Caco-2 (cell line): Measurements from ENCODE around the gene CHKA. TPM values are rescaled to one million over a fixed set of nuclear protein-coding genes. Genes with fewer than 3 reads are reported as not detected.

Source experiments
- BruUV-seq: library from RNA; stranded (reverse); fragments of 400-500 nt; replicated peaks from 2 replicates; lab custom pipeline; 2021; lab: Mats Ljungman, UMichigan
- CTCF ChIA-PET: fragments of 300-600 bp; sonication (Branson Sonifier 250); formaldehyde crosslinking; loops from one replicate; lab custom pipeline; 2022; ENCODE audit warnings: antibody characterized with exemption; lab: Charles Lee
- POLR2A ChIA-PET: fragments of 300-600 bp; sonication (Branson Sonifier 250); formaldehyde crosslinking; loops from one replicate; lab custom pipeline; 2022; ENCODE audit warnings: antibody characterized with exemption; lab: Charles Lee
- DNase-seq, 2 experiments: peaks; one replicate each; pipeline versions ENCODE4 v3.0.0 to v3.0.0-alpha.2; 2020 to 2022
- H3K27me3 ChIP-seq: replicated peaks from 2 replicates; pipeline ENCODE4 v1.6.0; 2011; ENCODE audit warnings: low read length; ENCODE audit not compliant: control insufficient read depth, insufficient read depth
- H3K36me3 ChIP-seq: 2 replicates; pipeline ENCODE4 v1.5.1; 2011; ENCODE audit warnings: low read length; ENCODE audit not compliant: control insufficient read depth, insufficient read depth
- H3K4me1 ChIP-seq: fragments of 250-450 bp; sonication (Bioruptor Pico); 2 replicates; pipeline ENCODE4 v1.5.1; 2020; ENCODE audit warnings: mild to moderate bottlenecking
- H3K4me3 ChIP-seq: 2 replicates; pipeline ENCODE4 v1.5.1; 2011; ENCODE audit warnings: low read depth, mild to moderate bottlenecking, control low read depth, low read length
- H3K9me3 ChIP-seq: fragments of 250-450 bp; sonication (Bioruptor Pico); 2 replicates; pipeline ENCODE4 v1.5.1; 2020; ENCODE audit warnings: mild to moderate bottlenecking, moderate library complexity
- H3K27ac Mint-ChIP-seq: one replicate; pipeline ENCODE4 v1.8.0; 2022; ENCODE audit warnings: mixed read lengths; ENCODE audit not compliant: unreplicated experiment
- H3K27me3 Mint-ChIP-seq: one replicate; pipeline ENCODE4 v1.8.0; 2022; ENCODE audit warnings: mixed read lengths; ENCODE audit not compliant: insufficient read depth, unreplicated experiment
- H3K36me3 Mint-ChIP-seq: one replicate; pipeline ENCODE4 v1.8.0; 2022; ENCODE audit warnings: mild to moderate bottlenecking, mixed read lengths; ENCODE audit not compliant: insufficient read depth, unreplicated experiment
- H3K4me1 Mint-ChIP-seq: one replicate; pipeline ENCODE4 v1.8.0; 2022; ENCODE audit warnings: low read depth, mixed read lengths; ENCODE audit not compliant: unreplicated experiment
- H3K4me3 Mint-ChIP-seq: one replicate; pipeline ENCODE4 v1.8.0; 2022; ENCODE audit warnings: mild to moderate bottlenecking, moderate library complexity, mixed read lengths; ENCODE audit not compliant: unreplicated experiment
- H3K9me3 Mint-ChIP-seq: one replicate; pipeline ENCODE4 v1.8.0; 2022; ENCODE audit warnings: mixed read lengths; ENCODE audit not compliant: unreplicated experiment
- intact Hi-C: fragments of 100-400 bp; cut with micrococcal nuclease; formaldehyde crosslinking; loops from one replicate; pipeline ENCODE4 v1.10.0; 2022; ENCODE audit not compliant: unreplicated experiment
- total RNA-seq: library from RNA; stranded (reverse); gene quantifications from 2 replicates; pipeline ENCODE4 v1.2.3, GENCODE V29; 2022
- TF ChIP-seq, protein P1 (sequence below), 2 experiments: fragments of 200-600 bp in 1 of 2; IDR thresholded peaks; 1 replicate in 1 of 2; 2 replicates in 1 of 2; pipeline versions ENCODE4 v1.5.1 to v1.8.0; 2011 to 2022; ENCODE audit warnings: antibody characterized with exemption in 1 of 2, control low read depth in 1 of 2, inconsistent platforms in 1 of 2, low read depth in 1 of 2, low read length in 1 of 2, mild to moderate bottlenecking in 1 of 2, moderate library complexity in 1 of 2; ENCODE audit not compliant: insufficient read depth in 1 of 2, severe bottlenecking in 1 of 2, unreplicated experiment in 1 of 2

Gene CHKA
- total RNA-seq, 1 experiment from 2014 or later: 169 TPM

DNA sequence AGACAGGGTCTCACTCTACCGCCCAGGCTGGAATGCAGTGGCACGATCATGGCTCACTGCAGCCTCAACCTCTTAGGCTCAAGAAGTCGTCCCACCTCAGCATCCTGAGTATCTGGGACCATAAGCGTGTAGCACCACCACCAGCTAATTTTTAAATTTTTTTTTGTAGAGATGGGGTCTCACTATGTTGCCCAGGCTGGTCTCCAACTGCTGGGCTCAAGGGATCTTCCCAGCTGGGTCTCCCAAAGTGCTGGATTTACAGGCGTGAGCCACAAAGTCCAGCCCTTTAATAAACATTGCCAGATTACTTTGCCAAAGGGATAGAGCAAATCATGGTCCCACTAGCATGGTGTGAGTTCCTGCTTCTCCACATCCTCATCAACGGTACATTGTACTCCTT, 46.3 kb upstream of the CHKA start:
- H3K4me1 Mint-ChIP-seq: peaks cover 5% of the 10 kb centered on the region
- no peak overlapping the region for H3K27ac Mint-ChIP-seq
- H3K4me3 Mint-ChIP-seq: no peak overlapping the region
- peaks cover 82% of the 10 kb centered on the region for H3K36me3 Mint-ChIP-seq
- POLR2A ChIA-PET: interaction anchor here (0.5 kb wide), 1 partner anchor 15 kb away, joined by 3 read pairs; no protein-coding TSS in a partner anchor
- no peak for DNase-seq
- no peaks in the 10 kb centered on the region for H3K9me3 ChIP-seq
- H3K27me3 Mint-ChIP-seq: no peaks in the 10 kb centered on the region
- no peak overlapping the region for H3K4me3 ChIP-seq
- no TSS peak for BruUV-seq
- peaks cover 14% of the 10 kb centered on the region for H3K4me1 ChIP-seq
- no peaks in the 10 kb centered on the region for H3K9me3 Mint-ChIP-seq
- H3K36me3 ChIP-seq: peaks cover 19% of the 10 kb centered on the region
- intact Hi-C loops: loop anchor here (5.0 kb wide), 1 partner anchor 60 kb away; no protein-coding TSS in a partner anchor
- CTCF ChIA-PET: interaction anchor here (0.7 kb wide), 2 partner anchors 61 to 255 kb away, joined by 3 read pairs; no protein-coding TSS in a partner anchor
- TF ChIP-seq, protein P1, sequence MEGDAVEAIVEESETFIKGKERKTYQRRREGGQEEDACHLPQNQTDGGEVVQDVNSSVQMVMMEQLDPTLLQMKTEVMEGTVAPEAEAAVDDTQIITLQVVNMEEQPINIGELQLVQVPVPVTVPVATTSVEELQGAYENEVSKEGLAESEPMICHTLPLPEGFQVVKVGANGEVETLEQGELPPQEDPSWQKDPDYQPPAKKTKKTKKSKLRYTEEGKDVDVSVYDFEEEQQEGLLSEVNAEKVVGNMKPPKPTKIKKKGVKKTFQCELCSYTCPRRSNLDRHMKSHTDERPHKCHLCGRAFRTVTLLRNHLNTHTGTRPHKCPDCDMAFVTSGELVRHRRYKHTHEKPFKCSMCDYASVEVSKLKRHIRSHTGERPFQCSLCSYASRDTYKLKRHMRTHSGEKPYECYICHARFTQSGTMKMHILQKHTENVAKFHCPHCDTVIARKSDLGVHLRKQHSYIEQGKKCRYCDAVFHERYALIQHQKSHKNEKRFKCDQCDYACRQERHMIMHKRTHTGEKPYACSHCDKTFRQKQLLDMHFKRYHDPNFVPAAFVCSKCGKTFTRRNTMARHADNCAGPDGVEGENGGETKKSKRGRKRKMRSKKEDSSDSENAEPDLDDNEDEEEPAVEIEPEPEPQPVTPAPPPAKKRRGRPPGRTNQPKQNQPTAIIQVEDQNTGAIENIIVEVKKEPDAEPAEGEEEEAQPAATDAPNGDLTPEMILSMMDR (IDR thresholded peaks at IDR 0.05; ENCODE audit: insufficient read depth in 1 of 2, low read depth in 1 of 2, low read length in 1 of 2, severe bottlenecking in 1 of 2, unreplicated experiment in 1 of 2): no peak
- no peaks in the 10 kb centered on the region for H3K27me3 ChIP-seq

DNA sequence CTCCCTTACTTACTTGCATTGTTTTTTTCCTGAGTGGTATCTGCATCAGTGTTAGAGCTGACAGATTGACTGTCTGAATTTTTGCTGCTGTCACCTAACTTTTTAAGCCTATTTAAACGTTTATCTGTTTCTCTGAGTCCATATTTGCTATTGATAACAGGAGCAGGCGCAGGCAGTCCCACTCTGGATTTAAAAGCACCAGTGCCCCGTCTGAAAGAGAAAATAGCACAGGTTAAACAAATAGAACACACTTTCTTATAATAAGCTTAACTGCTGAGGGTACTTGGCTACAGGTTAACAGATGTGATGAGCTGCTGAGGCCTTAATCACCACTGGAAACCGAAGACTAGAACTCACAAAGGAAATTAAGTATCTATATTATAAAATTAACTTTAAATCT, 45.8 kb upstream of the CHKA start:
- BruUV-seq: no TSS peak
- Mint-ChIP-seq H3K9me3 (no peaks in the 10 kb centered on the region), H3K4me3 (no peak overlapping the region), H3K36me3 (peaks cover 82% of the 10 kb centered on the region), H3K27me3 (no peaks in the 10 kb centered on the region), H3K4me1 (peaks cover 5% of the 10 kb centered on the region), H3K27ac (no peak overlapping the region)
- Histone ChIP-seq H3K4me3 (no peak overlapping the region), H3K27me3 (no peaks in the 10 kb centered on the region), H3K36me3 (peaks cover 18% of the 10 kb centered on the region), H3K9me3 (no peaks in the 10 kb centered on the region), H3K4me1 (peaks cover 14% of the 10 kb centered on the region)
- intact Hi-C loops: loop anchor here (5.0 kb wide), 1 partner anchor 60 kb away; no protein-coding TSS in a partner anchor
- TF ChIP-seq, protein P1 (IDR thresholded peaks at IDR 0.05; ENCODE audit: insufficient read depth in 1 of 2, low read depth in 1 of 2, low read length in 1 of 2, severe bottlenecking in 1 of 2, unreplicated experiment in 1 of 2): no peak
- DNase-seq: no peak
- ChIA-PET CTCF (interaction anchor here (0.7 kb wide), 1 partner anchor 60 kb away, joined by 3 read pairs; no protein-coding TSS in a partner anchor), POLR2A (interaction anchor here (0.5 to 0.8 kb wide), 2 partner anchors 16 to 29 kb away, joined by 3 read pairs; no protein-coding TSS in a partner anchor)

- Mint-ChIP-seq H3K36me3 (peaks cover 73% of the 10 kb centered on the region), H3K4me3 (no peak overlapping the region), H3K27ac (no peak overlapping the region), H3K27me3 (no peaks in the 10 kb centered on the region), H3K9me3 (no peaks in the 10 kb centered on the region), H3K4me1 (peaks cover 5% of the 10 kb centered on the region)
- intact Hi-C loops: loop anchor here (5.0 kb wide), 1 partner anchor 58 kb away; no protein-coding TSS in a partner anchor
- Histone ChIP-seq H3K27me3 (no peaks in the 10 kb centered on the region), H3K4me3 (no peak overlapping the region), H3K9me3 (no peaks in the 10 kb centered on the region), H3K36me3 (peaks cover 16% of the 10 kb centered on the region), H3K4me1 (peaks cover 14% of the 10 kb centered on the region)
- BruUV-seq: no TSS peak
- TF ChIP-seq, protein P1 (IDR thresholded peaks at IDR 0.05; ENCODE audit: insufficient read depth in 1 of 2, low read depth in 1 of 2, low read length in 1 of 2, severe bottlenecking in 1 of 2, unreplicated experiment in 1 of 2): no peak
- DNase-seq: no peak
- ChIA-PET POLR2A (no interaction called here), CTCF (no interaction called here)
These were observed 44.4 kb upstream of the CHKA start for GRCh38 chr11:68165601-68166000.
